Fibroblast of lung (primary cell): ENCODE measurements around the gene SH3GL3.

Source experiments
- EZH2 ChIP-seq: IDR thresholded peaks from 2 replicates; pipeline ENCODE4 v1.5.1; 2012; ENCODE audit warnings: low read length, control low read depth, mild to moderate bottlenecking; ENCODE audit errors: missing control alignments
- TF ChIP-seq, protein P1 (sequence below), 2 donors: IDR thresholded peaks in 1 of 2; conservative IDR thresholded peaks in 1 of 2; 1 replicate in 1 of 2; 2 replicates in 1 of 2; pipeline ENCODE4 v1.5.1; 2011 to 2012; ENCODE audit warnings: low read length in 2 of 2, control low read depth in 1 of 2, inconsistent platforms in 1 of 2, low read depth in 1 of 2, mild to moderate bottlenecking in 1 of 2

- no peak for TF ChIP-seq EZH2
- TF ChIP-seq, protein P1, sequence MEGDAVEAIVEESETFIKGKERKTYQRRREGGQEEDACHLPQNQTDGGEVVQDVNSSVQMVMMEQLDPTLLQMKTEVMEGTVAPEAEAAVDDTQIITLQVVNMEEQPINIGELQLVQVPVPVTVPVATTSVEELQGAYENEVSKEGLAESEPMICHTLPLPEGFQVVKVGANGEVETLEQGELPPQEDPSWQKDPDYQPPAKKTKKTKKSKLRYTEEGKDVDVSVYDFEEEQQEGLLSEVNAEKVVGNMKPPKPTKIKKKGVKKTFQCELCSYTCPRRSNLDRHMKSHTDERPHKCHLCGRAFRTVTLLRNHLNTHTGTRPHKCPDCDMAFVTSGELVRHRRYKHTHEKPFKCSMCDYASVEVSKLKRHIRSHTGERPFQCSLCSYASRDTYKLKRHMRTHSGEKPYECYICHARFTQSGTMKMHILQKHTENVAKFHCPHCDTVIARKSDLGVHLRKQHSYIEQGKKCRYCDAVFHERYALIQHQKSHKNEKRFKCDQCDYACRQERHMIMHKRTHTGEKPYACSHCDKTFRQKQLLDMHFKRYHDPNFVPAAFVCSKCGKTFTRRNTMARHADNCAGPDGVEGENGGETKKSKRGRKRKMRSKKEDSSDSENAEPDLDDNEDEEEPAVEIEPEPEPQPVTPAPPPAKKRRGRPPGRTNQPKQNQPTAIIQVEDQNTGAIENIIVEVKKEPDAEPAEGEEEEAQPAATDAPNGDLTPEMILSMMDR (conservative IDR thresholded peaks at IDR 0.05 in 1 of 2, IDR thresholded peaks at IDR 0.05 in 1 of 2; ENCODE audit: low read depth in 1 of 2, low read length in 2 of 2), result no peak
Observed at GRCh38 chr15:83545804-83546511, 98.8 kb downstream of the SH3GL3 start.
